Activated CD4-positive, alpha-beta T cell treated with anti-CD3 and anti-CD28 coated beads, Interleukin-2, amount 10 ng/mL, durations not matched to agents 7 days and 5 days (primary cell): ENCODE results near the gene FCRL2. TPM values are rescaled to one million over a fixed set of nuclear protein-coding genes. Genes with fewer than 3 reads are reported as not detected.

Experiments used
- CTCF ChIA-PET: fragments of 350-600 bp; sonication (Branson Sonifier 250); formaldehyde crosslinking; loops from one replicate; lab custom pipeline; 2021; ENCODE audit warnings: antibody characterized with exemption; lab: Charles Lee
- POLR2A ChIA-PET: fragments of 350-600 bp; sonication (Branson Sonifier 250); formaldehyde crosslinking; loops from one replicate; lab custom pipeline; 2021; ENCODE audit warnings: antibody characterized with exemption; lab: Charles Lee
- DNase-seq: peaks from one replicate; pipeline ENCODE4 v3.0.0-alpha.2; 2020
- H3K27ac Mint-ChIP-seq: one replicate; pipeline ENCODE4 v1.8.0; 2021; ENCODE audit warnings: mild to moderate bottlenecking, moderate library complexity, mixed read lengths
- H3K27me3 Mint-ChIP-seq: one replicate; pipeline ENCODE4 v1.8.0; 2021; ENCODE audit warnings: mixed read lengths
- H3K36me3 Mint-ChIP-seq: one replicate; pipeline ENCODE4 v1.8.0; 2021; ENCODE audit warnings: low read depth, mixed read lengths
- H3K4me1 Mint-ChIP-seq: one replicate; pipeline ENCODE4 v1.8.0; 2021; ENCODE audit warnings: mixed read lengths
- H3K4me3 Mint-ChIP-seq: one replicate; pipeline ENCODE4 v1.8.0; 2021; ENCODE audit warnings: mild to moderate bottlenecking, moderate library complexity, mixed read lengths
- H3K9me3 Mint-ChIP-seq: one replicate; pipeline ENCODE4 v1.8.0; 2021; ENCODE audit warnings: mixed read lengths
- total RNA-seq, 2 experiments: library from RNA; stranded (reverse); gene quantifications; one replicate each; pipeline ENCODE4 v1.2.3, GENCODE V29; 2021

FCRL2 gene
- total RNA-seq, 2 experiments from 2014 or later, result not detected

GRCh38 chr1:157734321-157734720 is 42.6 kb downstream of the FCRL2 start:
- Mint-ChIP-seq H3K27ac (no peak overlapping the region), H3K27me3 (no peaks in the 10 kb centered on the region), H3K9me3 (no peaks in the 10 kb centered on the region), H3K4me3 (no peak overlapping the region), H3K4me1 (no peaks in the 10 kb centered on the region), H3K36me3 (no peaks in the 10 kb centered on the region)
- no peak for DNase-seq
- CTCF ChIA-PET, result no interaction called here
- POLR2A ChIA-PET, result no interaction called here

DNA sequence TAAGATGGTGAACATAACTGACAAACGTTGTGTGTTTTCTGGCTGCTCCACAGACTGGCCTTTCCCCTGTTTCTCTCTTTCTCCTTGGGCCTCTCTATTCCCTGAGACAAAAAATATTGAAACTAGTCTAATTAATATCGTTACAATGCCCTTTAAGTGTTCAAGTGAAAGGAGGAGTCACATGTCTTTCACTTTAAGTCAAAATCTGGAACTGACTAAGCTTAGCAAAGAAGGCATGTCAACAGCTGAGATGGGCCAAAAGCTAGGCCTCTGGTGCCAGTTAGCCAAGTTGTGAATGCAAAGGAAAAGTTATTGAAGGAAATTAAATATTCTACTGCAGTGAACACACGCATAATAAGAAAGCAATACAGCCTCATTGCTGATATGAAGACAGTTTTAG is 44.2 kb downstream of the FCRL2 start:
- CTCF ChIA-PET, result no interaction called here
- Mint-ChIP-seq H3K9me3 (no peaks in the 10 kb centered on the region), H3K27ac (no peak overlapping the region), H3K27me3 (no peaks in the 10 kb centered on the region), H3K4me3 (no peak overlapping the region), H3K4me1 (no peaks in the 10 kb centered on the region), H3K36me3 (no peaks in the 10 kb centered on the region)
- POLR2A ChIA-PET, result no interaction called here
- no peak for DNase-seq

GRCh38 chr1:157725221-157725577 is 51.7 kb downstream of the FCRL2 start:
- no peaks in the 10 kb centered on the region for H3K27me3 Mint-ChIP-seq
- POLR2A ChIA-PET, result no interaction called here
- no peak for DNase-seq
- CTCF ChIA-PET, result no interaction called here
- no peak overlapping the region for H3K4me3 Mint-ChIP-seq
- H3K27ac Mint-ChIP-seq, result no peak overlapping the region
- peaks cover 18% of the 10 kb centered on the region for H3K9me3 Mint-ChIP-seq
- H3K36me3 Mint-ChIP-seq, result peaks cover 3% of the 10 kb centered on the region
- H3K4me1 Mint-ChIP-seq, result no peaks in the 10 kb centered on the region

DNA sequence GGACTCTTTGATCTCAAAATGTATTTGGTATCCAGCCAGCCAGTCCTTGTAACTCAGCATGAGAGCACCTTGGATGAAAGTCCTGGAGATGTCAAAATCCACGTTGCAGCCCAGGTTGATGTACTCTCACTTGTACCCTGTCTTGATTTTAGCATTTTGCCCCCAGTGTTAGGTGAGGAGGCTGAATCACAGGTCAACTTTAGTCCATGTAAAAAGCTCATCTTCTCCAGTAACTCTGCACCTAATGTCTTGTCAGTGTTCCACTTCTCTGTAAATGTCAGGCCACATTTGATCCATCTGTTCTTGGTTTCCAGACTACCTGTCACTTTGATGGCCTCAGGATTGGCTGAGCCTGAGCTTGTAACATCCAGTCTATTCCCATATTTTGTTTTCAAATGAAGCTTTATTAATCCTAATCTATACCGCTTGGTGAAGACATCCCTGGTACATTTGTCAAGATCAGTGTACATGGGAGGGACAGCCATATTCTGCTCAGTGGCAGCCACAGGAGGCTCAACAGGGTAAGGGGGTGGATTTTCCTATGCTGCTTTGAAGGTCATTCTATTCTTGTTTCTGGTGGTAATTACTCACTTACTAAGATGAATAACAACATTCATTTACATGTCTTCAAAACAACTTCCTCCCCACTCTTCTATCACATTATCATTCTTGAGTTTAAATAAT is 52.3 kb downstream of the FCRL2 start:
- no peaks in the 10 kb centered on the region for H3K4me1 Mint-ChIP-seq
- no peak overlapping the region for H3K27ac Mint-ChIP-seq
- peaks cover 3% of the 10 kb centered on the region for H3K36me3 Mint-ChIP-seq
- no peaks in the 10 kb centered on the region for H3K27me3 Mint-ChIP-seq
- CTCF ChIA-PET, result no interaction called here
- POLR2A ChIA-PET, result no interaction called here
- no peak overlapping the region for H3K4me3 Mint-ChIP-seq
- peaks cover 18% of the 10 kb centered on the region for H3K9me3 Mint-ChIP-seq
- DNase-seq, result no peak

DNA sequence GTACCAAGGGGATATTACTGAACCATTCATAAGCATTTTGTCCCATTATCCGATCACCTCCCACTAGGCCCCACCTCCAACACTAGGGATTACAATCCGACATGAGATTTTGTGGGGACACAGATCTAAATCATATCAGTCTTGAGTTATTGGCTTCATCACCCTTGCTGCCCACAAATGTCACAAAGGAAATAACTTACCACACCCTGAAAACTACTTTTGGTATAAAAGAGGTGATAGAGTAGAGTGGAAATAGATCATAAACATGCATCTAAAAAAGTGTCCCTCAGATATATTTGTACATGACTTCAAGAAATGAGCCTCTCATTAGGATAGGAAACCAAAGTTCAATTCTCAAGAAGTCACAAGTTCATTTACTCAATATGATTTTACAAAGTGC is 53.8 kb downstream of the FCRL2 start:
- no peak overlapping the region for H3K27ac Mint-ChIP-seq
- H3K27me3 Mint-ChIP-seq, result no peaks in the 10 kb centered on the region
- H3K9me3 Mint-ChIP-seq, result peaks cover 18% of the 10 kb centered on the region
- H3K4me1 Mint-ChIP-seq, result no peaks in the 10 kb centered on the region
- H3K36me3 Mint-ChIP-seq, result peaks cover 3% of the 10 kb centered on the region
- no peak overlapping the region for H3K4me3 Mint-ChIP-seq
- no peak for DNase-seq
- ChIA-PET POLR2A (no interaction called here), CTCF (no interaction called here)

DNA sequence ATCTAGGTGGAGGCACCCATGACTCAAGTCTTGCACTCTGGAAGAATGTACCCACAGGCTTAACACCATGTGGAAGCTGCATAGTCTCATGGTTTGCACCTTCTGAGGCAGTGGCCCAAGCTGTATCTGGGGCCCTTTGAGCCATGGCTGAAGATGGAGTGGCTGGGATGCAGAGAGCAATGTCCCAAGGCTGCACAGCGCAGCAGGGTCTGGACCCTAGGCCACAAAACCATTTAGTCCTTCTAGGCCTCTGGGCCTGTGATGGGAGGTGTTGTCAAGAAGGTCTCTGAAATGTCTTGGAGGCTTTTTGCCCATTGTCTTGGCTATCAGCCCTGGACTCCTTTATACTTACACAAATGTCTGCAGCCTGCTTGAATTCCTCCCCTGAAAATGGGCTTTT is 54.9 kb downstream of the FCRL2 start:
- H3K4me1 Mint-ChIP-seq, result no peaks in the 10 kb centered on the region
- no peak for DNase-seq
- CTCF ChIA-PET, result no interaction called here
- no peak overlapping the region for H3K4me3 Mint-ChIP-seq
- no peaks in the 10 kb centered on the region for H3K27me3 Mint-ChIP-seq
- H3K9me3 Mint-ChIP-seq, result peaks cover 18% of the 10 kb centered on the region
- H3K27ac Mint-ChIP-seq, result no peak overlapping the region
- H3K36me3 Mint-ChIP-seq, result peaks cover 3% of the 10 kb centered on the region
- POLR2A ChIA-PET, result no interaction called here

DNA sequence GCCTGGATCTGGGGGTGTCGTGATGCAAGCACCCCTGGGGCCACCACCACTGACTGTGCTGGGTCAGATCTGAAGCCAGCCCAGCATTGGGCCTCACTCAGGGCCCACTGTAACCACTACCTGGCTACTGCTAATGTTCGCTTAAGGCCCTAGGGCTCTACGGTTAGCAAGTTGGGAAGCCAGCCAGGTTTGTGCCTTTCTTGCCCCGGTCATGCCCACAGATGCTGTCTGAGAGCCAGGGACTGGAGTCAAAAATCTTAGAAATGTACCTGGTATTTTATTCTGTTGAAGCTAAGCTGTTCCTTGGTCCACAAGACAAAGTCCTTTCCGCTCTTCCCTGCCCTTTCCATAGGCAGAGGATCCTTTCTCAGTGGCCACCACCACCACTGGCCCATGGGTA is 61.2 kb downstream of the FCRL2 start:
- H3K27ac Mint-ChIP-seq, result no peak overlapping the region
- ChIA-PET POLR2A (no interaction called here), CTCF (no interaction called here)
- no peak overlapping the region for H3K4me3 Mint-ChIP-seq
- H3K36me3 Mint-ChIP-seq, result no peaks in the 10 kb centered on the region
- DNase-seq, result no peak
- H3K4me1 Mint-ChIP-seq, result no peaks in the 10 kb centered on the region
- no peaks in the 10 kb centered on the region for H3K27me3 Mint-ChIP-seq
- peaks cover under 1% of the 10 kb centered on the region for H3K9me3 Mint-ChIP-seq

DNA sequence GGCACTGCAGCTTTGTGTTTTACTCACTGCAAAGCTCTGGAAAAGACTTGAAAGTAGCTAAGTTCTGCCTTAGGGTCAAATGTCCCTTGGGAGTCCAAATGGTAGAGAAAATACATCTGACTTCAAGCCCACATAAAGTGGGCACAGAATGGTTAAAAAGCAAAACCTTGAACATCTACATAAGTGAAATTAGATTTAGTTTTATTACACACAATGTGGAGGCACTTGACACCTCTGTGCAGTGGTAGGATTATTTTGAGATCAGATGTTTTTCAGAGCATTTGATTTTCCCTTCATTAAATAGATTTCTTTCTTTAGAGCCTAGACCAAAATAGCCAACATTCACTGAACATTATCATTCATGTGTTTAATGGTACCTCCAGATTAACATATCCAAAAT is 65.1 kb downstream of the FCRL2 start:
- Mint-ChIP-seq H3K27me3 (no peaks in the 10 kb centered on the region), H3K36me3 (no peaks in the 10 kb centered on the region)
- CTCF ChIA-PET, result interaction anchor here (0.7 kb wide), 1 partner anchor 70 kb away, joined by 4 read pairs; no protein-coding TSS in a partner anchor

GRCh38 chr1:157704878-157705277 is 72.1 kb downstream of the FCRL2 start:
- H3K36me3 Mint-ChIP-seq, result no peaks in the 10 kb centered on the region
- H3K27me3 Mint-ChIP-seq, result peaks cover 3% of the 10 kb centered on the region
- no peaks in the 10 kb centered on the region for H3K9me3 Mint-ChIP-seq
- H3K27ac Mint-ChIP-seq, result no peak overlapping the region
- no peaks in the 10 kb centered on the region for H3K4me1 Mint-ChIP-seq
- CTCF ChIA-PET, result no interaction called here
- POLR2A ChIA-PET, result interaction anchor here (0.6 kb wide), 1 partner anchor 35 kb away, joined by 3 read pairs; no protein-coding TSS in a partner anchor
- DNase-seq, result no peak
- no peak overlapping the region for H3K4me3 Mint-ChIP-seq

More for the DNA sequence above, 65.1 kb downstream of the FCRL2 start:
- H3K4me3 Mint-ChIP-seq, result no peak overlapping the region
- POLR2A ChIA-PET, result no interaction called here
- no peak for DNase-seq
- H3K27ac Mint-ChIP-seq, result no peak overlapping the region
- H3K9me3 Mint-ChIP-seq, result no peaks in the 10 kb centered on the region
- no peaks in the 10 kb centered on the region for H3K4me1 Mint-ChIP-seq

DNA sequence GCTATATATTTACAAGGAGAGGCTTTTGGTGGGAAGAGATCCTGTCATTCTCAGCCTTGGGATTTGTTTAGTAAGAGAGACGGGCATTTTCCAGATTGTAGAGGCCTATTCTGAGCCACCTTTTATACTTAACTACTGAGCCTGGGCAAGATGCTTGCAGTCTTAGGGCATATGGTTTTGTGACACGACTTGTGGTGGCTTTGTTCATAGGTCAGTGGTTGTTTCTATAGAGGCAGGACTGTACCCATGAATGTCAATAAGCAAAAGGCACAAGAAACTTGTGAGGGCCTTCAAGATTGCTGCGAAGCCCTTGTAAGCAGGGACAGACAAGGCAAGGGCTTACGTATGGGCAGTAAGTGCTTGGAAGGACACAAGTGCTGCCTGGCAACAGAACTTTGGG is 73.0 kb downstream of the FCRL2 start:
- Mint-ChIP-seq H3K36me3 (no peaks in the 10 kb centered on the region), H3K4me1 (no peaks in the 10 kb centered on the region), H3K27me3 (peaks cover 10% of the 10 kb centered on the region), H3K27ac (no peak overlapping the region), H3K9me3 (no peaks in the 10 kb centered on the region), H3K4me3 (no peak overlapping the region)
- CTCF ChIA-PET, result no interaction called here
- DNase-seq, result no peak
- POLR2A ChIA-PET, result interaction anchor here (0.6 kb wide), 1 partner anchor 34 kb away, joined by 3 read pairs; no protein-coding TSS in a partner anchor

GRCh38 chr1:157702308-157702825 is 74.6 kb downstream of the FCRL2 start:
- DNase-seq, result no peak
- POLR2A ChIA-PET, result no interaction called here
- Mint-ChIP-seq H3K9me3 (no peaks in the 10 kb centered on the region), H3K4me3 (no peak overlapping the region), H3K27me3 (peaks cover 10% of the 10 kb centered on the region), H3K4me1 (no peaks in the 10 kb centered on the region), H3K36me3 (no peaks in the 10 kb centered on the region), H3K27ac (no peak overlapping the region)
- CTCF ChIA-PET, result no interaction called here

DNA sequence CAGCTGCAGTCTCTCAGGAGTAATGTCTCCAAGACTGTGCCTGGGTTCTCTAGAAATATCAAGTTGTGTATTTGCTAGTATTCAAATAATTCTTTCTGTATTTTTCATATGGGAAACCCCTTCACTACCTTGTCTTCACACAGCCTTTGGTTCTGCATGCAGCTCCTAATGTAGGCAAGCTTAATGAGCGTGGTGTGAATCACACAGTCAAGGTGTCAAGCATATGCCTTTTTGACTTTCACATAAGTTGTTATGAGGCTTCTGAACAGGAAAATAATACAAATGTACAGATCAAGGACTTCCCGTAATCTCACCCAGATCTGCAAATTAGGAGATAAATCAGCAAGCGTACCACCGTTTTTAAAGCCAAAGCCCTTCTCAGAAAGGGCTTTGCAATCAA is 76.2 kb downstream of the FCRL2 start, which contains the start of gene FCRL3:
Gene FCRL3 (minus strand): TSS at position 38 of the 400 bp plus-strand sequence. CDS start 280 bp downstream, outside the sequence.
- DNase-seq, result no peak
- CTCF ChIA-PET, result interaction anchor here (0.5 kb wide), 1 partner anchor 760 kb away, joined by 3 read pairs; no protein-coding TSS in a partner anchor
- POLR2A ChIA-PET, result no interaction called here
- H3K27me3 Mint-ChIP-seq, result peaks cover 10% of the 10 kb centered on the region
- no peak within 1 kb of the TSS for H3K4me3 Mint-ChIP-seq
- no peaks in the 10 kb centered on the region for H3K36me3 Mint-ChIP-seq
- no peak within 1 kb of the TSS for H3K27ac Mint-ChIP-seq
- H3K4me1 Mint-ChIP-seq, result no peaks in the 10 kb centered on the region
- H3K9me3 Mint-ChIP-seq, result no peaks in the 10 kb centered on the region

DNA sequence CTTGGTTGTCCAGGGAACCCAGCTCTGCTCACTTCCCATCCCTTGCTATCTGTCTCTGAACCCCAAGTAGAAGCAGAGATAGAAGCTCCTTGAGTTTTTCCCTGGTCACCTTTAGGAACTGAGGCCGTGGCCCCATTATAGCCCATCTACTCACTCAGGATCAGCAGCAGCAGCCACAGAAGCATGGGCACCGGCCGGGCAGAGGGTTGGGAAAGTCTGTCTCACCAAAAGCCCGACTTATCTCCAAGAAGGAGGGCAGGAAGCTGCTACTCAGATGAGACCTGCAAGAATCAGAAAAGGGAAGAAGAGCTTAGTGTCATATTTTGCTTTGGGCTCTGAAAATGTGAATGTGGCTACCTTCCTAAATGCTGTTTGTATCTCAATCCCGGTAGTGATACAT is 76.6 kb downstream of the FCRL2 start:
- Mint-ChIP-seq H3K27me3 (peaks cover 10% of the 10 kb centered on the region), H3K9me3 (no peaks in the 10 kb centered on the region), H3K27ac (no peak overlapping the region), H3K4me3 (no peak overlapping the region), H3K4me1 (no peaks in the 10 kb centered on the region), H3K36me3 (no peaks in the 10 kb centered on the region)
- no peak for DNase-seq
- ChIA-PET POLR2A (no interaction called here), CTCF (interaction anchor here (0.5 kb wide), 1 partner anchor 760 kb away, joined by 3 read pairs; no protein-coding TSS in a partner anchor)
